Kasumi-1 (cell line): ENCODE data around the gene AP4S1.

Source experiments
- DNase-seq, 2 experiments: peaks; one replicate each; lab custom pipeline; 2025; lab: John Stamatoyannopoulos, UW

The AP4S1 gene

DNA sequence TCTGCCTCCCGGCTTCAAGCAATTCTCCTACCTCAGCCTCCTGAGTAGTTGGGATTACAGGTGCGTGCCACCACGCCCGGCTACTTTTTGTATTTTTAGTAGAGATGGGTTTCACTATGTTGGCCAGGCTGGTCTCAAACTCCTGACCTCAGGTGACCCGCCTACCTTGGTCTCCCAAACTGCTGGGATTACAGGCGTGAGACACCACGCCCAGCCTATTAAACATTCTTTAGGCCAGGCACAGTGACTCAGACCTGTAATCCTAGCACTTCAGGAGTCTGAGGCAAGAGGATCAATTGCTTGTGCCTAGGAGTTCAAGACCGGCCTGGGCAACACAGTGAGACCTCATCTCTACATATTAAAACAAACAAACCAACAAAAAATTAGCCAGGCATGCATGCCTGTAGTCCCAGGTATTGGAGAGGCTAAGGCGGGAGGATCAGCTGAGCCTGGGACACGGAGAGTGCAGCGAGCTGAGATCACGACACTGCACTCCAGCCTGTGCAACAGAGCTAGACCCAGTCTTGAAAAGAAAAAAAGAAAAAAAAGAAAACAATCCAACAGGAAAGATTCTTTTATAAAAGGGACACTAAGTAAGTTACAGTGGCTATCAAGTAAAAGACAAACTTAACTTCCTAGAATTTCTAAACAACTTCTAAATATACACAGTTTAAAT lies 111.9 kb downstream of the AP4S1 start:
- no peak for DNase-seq

DNA sequence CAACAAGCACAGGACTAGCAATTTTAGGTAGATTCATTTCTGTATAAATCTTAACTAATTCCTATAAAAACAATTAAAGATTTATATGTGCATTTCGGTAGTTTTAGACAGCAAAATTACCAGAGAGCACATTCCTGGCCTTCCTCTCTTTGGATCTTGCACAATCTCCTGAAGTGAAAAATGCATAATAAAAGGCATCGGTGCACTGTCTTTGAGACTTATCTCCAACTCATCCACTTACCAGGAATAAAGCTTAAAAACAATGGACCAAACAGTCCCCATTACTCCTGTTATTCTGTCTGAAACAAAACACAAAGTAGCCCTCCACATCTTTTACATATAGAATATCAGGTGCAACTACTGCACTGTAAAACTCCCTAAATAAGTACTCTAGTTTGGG lies 112.9 kb downstream of the AP4S1 start:
- DNase-seq: no peak

DNA sequence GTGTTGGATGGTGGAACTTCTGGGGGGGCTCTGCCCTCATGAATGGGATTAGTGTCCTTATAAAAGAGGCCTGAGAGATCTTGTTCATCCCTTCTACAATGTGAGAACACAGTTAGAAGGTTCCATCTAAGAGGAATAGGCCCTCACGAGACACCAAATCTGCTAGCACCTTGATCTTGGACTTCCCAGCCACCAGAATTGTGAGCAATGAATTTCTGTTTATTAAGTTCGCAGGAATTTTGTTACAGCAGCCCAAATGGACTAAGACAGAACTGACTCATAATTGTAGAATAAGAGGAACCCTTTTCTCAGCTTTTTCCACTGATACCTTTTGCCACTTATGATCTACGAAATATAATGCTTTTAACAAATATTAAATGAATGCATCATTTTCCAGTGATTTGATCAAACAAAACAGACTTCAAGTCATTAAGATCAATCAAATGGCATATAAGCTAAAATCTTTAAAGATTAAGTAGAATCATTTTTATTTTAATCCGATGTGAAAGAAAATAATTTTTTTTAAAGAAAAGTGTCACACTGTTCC lies 113.9 kb downstream of the AP4S1 start:
- no peak for DNase-seq

DNA sequence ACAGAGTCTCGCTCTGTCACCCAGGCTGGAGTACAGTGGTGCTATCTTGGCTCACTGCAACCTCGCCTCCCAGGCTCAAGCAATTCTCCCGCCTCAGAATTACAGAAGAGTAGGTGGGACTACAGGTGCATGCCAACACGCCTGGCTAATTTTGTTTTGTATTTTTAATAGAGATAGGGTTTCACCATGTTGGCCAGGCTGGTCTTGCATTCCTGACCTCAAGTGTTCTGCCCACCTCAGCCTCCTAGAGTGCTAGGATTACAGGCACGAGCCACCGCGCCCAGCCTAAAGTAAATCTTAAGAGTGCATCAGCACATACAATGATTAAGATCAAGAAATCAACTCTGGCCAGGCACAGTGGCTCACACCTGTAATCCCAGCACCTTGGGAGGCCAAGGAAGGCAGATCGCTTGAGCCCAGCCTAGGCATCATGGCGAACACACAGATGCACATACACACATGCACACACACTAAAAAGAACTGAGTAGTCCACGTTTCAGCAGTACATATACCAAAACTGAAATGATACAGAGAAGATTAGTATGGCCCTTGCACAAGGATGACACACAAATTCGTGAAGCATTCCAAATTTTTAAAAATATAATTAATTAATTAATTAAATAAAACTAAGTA lies 117.1 kb downstream of the AP4S1 start:
- no peak for DNase-seq
